Hematopoietic multipotent progenitor cell treated with erythropoietin and hydrocortisone succinate and interleukin-3 and kit ligand, for 6 days (in vitro differentiated cells): ENCODE results near the gene EPN1.
"Not testable (repeated sequence)": the region's sequence is repeated elsewhere in the genome, so short reads cannot be mapped to it uniquely, and the experiment has no call there.

Source experiments
- DNase-seq: peaks from one replicate; pipeline ENCODE4 v3.0.0-alpha.2; 2015

The EPN1 gene

DNA sequence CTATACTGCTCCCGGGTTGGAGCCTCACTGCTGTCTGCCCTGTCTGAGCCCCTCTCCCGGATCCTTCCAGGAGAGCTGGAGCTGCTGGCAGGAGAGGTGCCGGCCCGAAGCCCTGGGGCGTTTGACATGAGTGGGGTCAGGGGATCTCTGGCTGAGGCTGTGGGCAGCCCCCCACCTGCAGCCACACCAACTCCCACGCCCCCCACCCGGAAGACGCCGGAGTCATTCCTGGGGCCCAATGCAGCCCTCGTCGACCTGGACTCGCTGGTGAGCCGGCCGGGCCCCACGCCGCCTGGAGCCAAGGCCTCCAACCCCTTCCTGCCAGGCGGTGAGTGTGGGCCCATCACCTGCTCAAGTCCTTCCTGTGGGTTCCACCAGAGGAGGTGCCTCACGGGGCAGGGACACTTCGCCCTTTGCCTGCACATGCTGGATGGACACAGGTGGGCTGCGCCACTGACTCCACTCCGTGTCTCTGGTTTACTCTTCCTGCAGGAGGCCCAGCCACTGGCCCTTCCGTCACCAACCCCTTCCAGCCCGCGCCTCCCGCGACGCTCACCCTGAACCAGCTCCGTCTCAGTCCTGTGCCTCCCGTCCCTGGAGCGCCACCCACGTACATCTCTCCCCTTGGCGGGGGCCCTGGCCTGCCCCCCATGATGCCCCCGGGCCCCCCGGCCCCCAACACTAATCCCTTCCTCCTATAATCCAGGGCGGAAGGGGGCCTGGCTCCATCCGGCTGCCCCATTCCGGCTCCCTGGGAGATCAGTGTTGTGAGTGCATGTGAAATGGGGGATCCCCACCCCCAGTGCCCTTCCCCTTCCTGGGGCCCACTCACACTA lies 19.8 kb downstream of the EPN1 start:
- no peak for DNase-seq

DNA sequence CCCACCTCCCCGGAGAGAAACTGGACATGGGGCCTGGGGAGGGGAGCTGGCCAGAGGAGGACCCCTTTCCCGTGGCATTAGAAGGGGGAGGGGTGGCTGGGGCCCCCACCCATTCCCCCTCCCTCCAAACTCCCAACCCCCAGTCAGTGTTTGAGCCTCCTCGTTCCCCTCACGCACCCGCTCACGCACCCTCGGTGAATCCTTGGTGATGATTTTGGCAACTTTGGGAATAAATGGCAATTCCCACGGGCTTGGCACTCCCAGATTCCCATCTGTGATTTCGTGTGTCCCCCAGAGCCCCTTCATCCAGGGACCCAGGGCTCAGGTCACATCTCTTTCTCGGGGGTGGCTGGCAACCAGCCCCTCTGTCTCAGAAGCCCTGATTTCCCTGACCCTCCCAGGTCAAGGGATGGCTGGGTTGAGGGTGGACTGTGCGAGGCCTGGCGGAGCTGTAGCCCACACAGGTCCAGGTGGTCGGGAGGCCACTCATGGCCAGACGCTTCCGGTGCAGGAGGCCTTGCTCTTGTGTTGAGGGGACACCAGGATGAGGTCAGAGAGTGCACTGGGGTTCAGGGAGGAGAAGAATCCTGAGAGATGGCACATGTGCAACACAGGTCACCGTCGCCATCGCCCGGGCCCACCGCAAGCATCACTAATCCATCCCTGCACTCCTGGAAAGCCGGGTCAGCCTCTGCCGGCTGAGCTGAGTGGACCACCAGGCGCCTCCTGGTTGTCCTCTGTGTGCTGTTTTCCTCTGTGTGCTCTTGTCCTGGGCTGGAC lies 20.7 kb downstream of the EPN1 start:
- DNase-seq, result no peak

DNA sequence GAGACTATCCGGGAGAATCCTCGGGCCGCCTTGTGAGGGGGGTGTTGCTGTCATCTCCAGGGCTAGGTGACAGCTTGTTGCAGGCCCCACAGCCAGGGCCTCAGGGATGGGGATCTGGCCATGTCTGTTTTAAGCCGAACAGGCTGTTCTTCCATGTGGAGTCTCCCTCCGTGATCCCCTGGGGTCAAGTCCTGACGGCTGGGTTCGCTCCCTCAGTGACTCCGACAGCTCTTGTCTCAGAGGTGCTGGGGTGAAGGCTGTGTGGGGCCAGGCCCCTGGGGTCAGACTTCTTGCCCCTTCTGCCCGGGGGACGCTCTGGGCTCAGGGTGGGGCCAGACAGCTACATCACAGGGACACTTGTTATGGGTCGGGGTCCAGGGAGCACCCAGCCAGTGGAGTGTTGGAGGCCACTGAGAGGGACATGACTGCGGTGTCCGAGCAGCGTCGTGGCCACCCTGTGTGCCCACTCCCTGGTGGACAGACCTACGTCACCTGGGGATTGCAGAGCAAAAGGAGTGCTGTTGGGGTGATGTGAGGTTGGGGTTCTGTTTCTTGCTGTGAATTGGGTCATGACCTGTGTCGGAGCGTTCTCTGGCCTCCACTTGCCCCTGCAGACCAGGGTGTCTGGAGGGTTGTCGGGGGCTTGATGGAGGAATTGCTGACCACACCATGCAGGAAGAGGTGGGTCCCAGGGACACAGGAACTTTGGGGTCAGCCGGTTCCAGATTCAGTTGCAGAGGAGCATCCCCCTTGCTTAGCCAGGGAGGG lies 21.5 kb downstream of the EPN1 start:
- DNase-seq, result no peak

DNA sequence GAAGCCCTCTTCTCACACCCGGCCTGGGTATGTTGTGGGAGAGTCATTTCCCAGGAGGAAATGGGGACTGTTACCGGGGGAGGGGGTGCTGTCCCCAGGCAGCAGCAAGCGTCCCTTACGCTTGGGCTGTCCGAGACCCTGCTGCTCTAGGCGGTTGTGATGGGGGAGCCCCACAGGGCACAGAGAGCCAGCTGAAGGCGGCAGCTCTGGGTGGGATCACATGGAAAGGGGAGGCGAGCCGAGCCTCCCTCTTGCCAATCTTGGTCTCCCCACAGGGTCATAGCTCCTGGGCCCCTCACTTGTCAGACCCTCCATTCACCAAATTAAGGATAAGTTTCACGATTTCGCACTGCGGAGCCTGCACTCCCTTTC lies 22.0 kb downstream of the EPN1 start:
- no peak for DNase-seq

DNA sequence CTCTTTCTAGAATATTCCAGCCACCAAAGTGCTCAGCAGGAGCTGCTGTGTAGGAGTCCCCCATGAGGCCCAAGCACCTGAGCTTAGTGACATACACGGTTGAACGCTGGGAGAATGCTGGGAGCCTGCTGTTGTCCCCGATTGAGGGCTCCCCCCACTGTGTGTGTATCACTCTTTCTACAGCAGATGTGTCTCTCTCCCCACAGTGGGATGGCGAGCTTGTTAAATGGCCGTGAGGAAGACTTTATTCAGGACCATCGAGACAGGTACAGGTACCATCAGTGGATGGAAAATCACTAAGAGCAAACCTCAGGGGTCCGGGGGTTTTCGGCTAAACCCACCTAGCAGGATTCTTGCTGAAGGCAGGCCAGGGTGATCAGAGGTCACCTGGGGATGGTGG lies 22.7 kb downstream of the EPN1 start:
- DNase-seq, result no peak

DNA sequence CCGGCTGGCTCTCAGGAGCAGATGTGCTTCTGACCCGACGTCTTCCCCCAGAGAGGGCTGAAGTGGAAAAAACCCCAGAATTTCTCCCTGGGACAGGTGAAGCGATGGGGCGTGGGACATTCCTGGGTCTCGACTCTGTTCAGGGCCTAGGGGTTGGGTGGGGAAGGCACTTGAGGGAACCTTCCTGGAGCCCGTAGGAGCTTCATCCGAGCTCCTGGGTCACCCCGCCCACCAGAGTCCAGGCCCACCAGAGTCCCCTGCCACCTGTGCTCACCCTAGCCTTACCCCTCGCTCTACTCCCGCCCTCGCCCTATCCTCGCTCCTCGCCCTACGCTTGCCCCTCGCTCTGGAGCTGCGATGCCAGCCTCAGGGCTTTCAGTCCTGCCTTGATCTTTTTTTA lies 23.2 kb downstream of the EPN1 start:
- DNase-seq, result no peak

DNA sequence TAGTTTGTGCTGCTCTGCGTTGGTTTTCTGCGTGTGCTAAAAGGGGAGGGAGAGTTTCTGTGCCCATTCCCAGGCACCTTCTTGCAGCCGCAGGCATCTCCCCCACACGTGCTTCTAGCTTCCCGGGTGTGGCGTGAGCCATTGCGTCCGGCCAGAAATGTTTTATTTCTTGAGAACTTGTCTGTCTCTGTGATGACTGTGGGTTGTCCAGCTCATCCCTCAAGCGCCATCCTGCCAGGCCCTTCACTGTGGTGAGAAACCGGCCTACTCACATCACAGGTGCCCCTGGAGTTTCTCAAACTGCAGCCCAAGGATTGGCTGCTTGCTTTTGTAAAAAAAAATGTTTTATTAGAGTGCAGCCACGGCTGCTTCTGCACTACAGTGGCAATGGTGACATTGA lies 24.2 kb downstream of the EPN1 start:
- DNase-seq, result no peak

DNA sequence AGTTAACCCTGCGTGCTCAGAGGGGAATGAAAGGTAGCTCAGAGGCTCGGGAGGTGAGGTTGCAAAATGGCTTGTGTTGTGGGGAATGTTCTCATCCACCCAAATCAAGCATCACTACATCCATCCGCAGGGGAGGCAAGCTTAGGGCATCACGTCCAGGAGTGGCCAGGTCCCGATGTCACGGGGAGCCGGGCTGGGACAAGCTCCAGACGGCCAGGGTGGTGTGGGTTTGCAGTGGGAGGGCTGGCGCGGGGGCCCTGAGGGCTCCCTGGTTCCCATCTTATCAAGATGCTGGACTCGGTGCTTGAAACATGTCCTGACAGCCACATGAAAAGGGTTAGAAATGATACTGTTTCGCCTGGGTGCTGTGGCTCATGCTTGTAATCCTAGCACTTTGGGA lies 25.8 kb downstream of the EPN1 start:
- no peak for DNase-seq

DNA sequence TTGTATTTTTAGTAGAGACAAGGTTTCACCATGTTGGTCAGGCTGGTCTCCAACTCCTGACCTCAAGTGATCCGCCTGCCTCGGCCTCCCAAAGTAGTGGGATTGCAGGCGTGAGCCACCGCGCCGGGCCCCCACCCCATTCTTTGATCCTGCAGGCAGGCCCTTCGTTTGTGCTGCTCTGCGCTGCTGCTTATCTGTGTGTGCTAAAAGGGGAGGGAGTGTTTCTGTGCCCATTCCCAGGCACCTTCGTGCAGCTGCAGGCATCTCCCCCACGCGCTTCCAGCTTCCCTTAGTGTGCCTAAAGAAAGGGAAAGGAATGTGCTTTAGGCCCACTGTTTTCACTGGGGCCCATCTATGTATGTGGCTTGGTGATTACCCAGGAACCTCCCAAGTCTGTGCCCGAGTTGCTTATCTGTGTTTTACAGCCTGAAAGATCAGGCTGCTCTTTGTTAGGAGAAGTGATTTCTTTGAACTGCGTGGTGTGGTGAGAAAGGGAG lies 27.2 kb downstream of the EPN1 start:
- peak; percentile 90 for DNase-seq

DNA sequence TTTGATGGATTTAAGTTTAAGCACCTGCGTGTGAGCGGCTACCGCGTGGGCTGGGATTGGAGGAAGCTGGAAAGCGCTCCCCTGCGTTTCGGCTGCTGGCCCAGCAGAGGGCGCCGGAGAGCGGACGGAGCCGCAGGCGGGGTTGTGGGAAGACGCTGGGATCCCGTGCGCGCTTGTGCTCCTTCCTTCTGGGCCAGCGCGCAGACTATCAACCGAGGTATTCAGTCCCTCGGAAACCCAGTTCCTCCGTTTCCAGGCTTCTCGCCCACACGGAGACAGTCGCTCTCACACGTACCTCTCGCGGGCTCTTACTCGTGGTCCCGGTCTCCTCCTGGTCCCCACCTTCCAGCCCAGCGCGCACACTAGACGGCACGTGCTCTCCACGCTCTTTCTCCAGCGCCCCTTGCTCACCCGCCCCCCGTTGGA lies 28.8 kb downstream of the EPN1 start:
- DNase-seq, result peak; percentile 63

DNA sequence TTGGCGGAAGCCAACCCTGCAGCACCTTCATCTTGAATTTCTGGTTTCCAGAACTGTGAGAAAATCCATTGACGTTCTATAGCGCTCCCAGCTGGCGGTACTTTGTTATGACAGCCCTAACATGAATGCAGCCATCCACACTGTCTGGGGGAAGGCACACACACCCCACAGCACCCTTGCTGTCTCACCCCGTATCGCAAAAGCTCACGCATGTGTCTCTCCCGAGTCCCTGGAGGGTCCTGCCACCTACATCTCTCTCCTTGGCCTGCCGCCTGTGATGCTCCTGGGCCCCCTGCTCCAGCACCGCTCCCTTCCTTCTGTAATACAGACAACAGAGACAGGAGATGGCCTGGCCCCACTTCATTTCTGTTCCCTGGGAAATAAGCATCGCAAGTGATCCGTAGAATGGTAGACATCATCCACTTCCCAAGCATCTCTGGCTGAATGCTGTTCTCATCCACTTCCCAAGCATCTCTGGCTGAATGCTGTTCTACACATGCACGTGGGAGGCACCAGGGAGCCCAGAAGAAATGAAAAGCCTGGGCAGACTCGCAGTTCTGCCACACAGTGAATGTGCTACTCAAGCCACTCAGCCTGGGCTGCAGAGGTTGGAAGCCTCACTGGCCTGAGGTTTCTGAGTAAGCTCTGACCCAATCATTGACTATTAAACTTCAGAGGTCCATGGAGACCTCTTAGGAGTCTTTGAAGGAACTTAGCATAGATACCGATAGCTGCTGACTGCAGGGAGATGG lies 29.6 kb downstream of the EPN1 start:
- DNase-seq, result peak; percentile 32

DNA sequence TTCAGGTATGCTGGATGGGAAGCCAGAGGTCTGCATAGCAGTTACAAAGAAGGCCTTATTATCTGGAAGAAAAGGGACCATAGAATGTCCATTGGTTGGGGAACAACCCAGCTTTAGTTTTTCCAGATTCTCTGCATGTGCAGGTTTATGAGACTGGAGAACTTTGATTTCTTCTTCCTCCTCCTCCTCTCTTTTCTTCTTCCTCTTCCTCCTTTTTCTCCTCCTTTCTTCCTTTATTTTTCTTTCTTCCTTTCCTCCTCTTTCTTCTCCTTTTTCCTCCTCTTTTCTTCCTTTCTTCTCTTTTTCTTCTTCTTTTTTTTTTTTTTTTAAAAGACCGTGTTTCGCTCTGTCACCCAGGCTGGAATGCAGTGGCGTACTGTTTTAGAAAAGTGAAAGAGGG lies 30.9 kb downstream of the EPN1 start:
- DNase-seq, result no peak

DNA sequence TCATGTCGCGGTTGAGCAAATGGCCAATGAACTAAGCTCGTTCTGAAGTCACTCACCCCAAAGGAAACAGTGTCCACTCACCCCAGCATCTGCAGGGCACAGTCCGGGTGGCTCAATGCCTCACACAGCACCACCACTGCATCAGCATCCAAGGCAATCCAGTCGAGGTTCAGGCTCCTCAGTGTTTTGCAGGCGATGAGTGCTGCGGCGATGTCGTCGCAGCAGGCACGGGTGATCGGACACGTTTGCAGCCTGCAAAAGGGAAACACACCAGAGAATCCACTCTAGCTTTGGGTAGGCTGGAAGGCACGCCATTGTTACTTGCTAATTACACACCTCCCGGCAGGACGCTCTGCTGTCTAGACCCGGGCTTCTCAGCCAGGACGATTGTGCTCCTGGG lies 36.7 kb downstream of the EPN1 start:
- no peak for DNase-seq

DNA sequence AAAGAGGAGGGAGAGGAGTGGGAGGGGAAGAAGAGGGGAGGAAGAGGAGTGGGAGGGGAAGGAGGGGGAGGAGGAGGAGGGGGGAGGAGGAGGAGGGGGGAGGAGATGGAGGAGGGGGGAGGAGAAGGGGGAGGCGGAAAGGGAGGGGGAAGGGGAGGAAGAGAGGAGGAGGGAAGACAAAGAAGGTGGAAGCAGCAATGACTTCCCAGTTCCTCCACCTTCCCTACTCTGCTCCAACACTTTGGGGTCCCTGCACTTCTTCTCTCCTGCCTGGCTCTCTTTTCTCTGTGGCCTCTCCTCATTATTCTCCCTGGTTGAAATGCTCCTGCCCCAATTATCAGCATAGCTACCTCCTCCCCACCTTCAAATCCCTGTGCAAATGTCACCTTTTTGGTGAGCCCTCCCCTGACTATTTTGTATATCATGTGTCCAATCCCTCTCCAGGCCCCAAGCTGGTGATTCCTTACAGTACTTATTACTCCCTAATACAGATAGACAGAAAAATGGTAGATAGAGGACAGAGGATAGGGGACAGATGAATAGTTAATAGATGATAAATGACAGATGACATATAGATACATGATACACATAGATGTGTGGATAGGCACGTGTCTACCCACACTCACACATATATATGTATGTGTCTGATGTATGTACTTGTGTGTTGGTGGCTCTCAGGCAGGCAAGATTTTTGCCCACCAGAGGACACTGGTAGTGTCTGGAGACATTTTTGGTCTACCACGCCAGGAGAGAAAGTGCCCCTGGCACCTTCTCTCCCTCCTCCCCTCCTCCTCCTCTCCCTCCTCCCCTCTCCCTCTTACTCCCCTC lies 38.0 kb downstream of the EPN1 start:
- DNase-seq, result no peak

DNA sequence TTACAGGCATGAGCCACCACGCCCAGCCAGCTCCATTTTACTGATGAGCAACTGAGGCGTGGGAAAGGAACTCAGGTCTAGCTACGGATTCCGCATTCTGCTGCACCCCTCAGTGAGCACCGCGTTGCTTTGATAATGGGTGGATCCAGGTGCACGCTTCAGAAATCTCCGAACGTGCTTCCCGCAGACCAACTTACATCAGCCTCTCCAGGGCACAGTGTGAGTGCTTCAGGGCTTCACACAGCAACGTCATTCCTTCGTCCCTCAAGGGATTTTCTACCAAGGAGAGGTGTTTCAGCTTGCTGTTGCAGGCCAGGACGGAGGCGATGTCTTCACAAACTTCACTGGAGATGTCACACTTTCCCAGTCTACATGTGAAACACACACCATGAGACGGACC lies 41.5 kb downstream of the EPN1 start:
- DNase-seq, result no peak

DNA sequence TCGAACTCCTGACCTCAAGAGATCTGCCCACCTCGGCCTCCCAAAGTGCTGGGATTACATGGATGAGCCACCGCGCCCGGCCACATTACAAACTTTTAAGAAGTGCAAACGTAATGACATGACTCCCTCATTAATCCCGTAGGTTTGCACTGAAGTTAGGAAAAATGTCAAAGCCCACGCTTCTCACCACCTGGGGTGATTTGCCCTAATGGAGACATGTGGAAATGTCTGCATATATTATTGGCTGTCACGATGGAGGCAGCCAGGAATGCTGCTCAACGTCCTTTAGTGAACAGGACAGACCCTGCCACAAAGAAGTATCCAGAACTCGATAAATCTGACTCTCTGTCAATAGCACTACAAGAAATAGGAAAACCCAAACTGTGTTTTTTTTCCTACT lies 42.2 kb downstream of the EPN1 start:
- DNase-seq, result no peak

DNA sequence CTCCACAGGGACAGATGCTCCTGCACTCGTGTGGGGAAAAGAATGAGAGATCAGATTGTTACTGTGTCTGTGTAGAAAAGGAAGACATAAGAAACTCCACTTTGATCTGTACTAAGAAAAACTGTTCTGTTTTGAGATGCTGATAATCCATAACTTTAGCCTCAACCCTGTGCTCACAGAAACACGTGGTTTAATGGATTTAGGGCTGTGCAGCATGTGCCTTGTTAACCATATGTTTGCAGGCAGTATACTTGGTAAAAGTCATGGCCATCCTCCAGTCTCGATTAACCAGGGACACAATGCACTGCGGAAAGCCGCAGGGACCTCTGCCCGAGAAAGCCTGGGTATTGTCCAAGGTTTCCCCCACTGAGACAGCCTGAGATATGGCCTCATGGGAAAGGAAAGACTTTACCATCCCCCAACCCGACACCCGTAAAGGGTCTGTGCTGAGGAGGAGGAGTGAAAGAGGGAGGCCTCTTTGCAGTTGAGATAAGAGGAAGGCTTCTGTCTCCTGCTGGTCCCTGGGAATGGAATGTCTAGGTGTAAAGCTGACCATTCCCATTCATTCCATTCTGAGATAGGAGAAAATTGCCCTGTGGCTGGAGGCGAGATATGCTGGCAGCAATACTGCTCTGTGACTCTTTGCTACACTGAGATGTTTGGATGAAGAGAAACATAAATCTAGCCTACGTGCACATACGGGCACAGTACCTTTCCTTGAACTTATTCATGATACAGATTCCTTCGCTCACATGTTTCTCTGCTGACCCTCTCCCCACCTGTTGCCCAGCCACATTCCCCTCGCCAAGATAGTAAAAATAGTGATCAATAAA lies 43.1 kb downstream of the EPN1 start:
- not testable (repeated sequence) for DNase-seq

DNA sequence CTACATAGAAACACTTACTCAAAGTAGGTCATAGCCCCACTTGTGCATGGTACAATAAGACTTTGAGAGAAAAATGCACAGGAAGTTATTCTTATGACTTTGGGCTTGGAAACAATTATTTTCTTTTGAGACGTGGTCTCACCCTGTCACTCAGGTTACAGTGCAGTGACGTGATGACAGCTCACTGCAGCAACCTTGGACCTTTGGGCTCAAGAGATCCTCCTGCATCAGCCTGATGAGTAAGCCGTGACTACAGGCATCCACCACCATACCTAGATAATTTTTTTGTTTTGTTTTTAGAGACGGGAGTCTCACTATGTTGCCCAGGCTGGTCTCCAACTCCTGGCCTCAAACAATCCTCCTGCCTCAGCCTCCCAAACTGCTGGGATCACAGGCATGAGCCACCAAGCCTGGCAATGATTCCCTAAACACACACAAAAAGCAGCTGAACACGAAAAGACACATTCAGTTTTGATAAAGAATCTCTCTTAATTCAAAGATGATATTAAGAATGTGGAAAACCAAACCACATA lies 45.3 kb downstream of the EPN1 start:
- DNase-seq, result no peak

DNA sequence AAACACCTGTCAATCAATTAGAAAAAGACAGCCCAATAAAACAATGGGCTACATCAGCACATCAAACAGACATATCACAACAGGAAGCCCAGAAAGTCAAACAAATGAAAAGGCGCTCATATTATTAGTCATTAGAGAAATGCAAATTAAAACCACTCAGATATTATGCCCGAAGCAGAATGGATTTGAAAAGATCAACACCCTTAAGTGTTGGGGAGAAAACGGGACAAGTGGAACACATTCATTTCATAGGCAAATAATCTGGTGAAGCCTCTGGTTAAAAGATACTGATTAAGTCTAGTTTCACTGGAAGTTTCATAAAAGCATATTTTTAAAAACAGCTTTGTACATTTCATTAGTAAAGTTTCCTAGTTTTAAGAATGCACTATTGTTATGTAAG lies 45.8 kb downstream of the EPN1 start:
- DNase-seq, result no peak

DNA sequence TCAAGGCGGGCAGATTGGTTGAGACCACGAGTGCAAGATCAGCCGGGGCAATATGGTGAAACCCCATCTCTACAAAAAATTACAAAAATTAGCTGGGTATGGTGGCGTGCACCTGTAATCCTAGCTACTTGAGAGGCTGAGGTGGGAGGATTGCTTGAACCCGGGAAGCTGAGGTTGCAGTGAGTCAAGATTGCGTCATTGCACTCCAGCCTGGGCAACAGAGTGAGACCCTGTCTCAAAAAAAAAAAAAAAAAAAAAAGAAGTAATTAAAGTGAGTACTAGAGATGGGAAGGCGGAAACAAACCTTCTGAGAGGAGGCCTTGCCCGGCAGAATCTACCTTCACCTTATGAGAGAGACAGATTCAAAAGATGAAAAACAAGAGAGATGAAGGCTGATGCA lies 48.5 kb downstream of the EPN1 start:
- no peak for DNase-seq

DNA sequence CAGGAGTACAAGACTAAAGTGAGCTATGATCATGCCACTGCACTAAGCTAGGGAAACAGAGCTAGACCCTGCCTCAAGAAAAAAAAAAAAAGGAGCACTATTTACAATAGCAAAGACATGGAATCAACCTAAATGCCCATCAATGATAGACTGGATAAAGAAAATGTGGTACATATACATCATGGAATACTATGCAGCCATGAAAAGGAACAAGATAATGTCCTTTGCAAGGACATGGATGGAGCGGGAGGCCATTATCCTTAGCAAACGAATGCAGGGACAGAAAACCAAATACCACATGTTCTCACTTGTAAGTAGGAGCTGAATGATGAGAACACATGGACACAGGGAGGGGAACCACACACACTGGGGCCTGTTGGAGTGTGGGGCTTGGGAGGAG lies 55.4 kb downstream of the EPN1 start:
- not testable (repeated sequence) for DNase-seq
